Activated T-helper 1 cell treated with anti-CD3 and anti-CD28 coated beads, Interleukin-2, amount 50 U/mL, for 16 hours (primary cell): ENCODE data around the gene KDM2B.

Experiments used
- DNase-seq, 2 donors: peaks; one replicate each; pipeline ENCODE4 v3.0.0-alpha.2; 2020; ENCODE audit warnings: low read depth in 1 of 2, low spot score in 1 of 2

Gene KDM2B

DNA sequence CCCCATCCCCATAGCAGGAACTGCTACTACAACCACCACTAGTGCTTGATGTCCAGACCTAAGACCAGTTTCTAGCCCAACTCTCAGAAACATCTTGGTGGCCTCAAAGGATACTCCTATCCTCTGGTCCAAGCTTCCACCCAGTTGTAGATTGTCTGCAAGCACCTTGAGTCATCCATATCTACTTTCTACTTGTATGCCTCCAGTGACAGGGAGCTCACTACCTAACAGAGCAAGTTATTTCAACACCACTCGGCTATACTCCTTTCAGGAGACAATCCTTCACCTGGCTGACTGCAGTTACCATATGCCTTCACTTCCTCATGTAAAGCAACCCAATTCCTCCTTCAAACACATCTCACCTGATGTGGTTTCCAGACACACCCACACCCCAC is 49.5 kb downstream of the KDM2B start:
- DNase-seq, result no peak

DNA sequence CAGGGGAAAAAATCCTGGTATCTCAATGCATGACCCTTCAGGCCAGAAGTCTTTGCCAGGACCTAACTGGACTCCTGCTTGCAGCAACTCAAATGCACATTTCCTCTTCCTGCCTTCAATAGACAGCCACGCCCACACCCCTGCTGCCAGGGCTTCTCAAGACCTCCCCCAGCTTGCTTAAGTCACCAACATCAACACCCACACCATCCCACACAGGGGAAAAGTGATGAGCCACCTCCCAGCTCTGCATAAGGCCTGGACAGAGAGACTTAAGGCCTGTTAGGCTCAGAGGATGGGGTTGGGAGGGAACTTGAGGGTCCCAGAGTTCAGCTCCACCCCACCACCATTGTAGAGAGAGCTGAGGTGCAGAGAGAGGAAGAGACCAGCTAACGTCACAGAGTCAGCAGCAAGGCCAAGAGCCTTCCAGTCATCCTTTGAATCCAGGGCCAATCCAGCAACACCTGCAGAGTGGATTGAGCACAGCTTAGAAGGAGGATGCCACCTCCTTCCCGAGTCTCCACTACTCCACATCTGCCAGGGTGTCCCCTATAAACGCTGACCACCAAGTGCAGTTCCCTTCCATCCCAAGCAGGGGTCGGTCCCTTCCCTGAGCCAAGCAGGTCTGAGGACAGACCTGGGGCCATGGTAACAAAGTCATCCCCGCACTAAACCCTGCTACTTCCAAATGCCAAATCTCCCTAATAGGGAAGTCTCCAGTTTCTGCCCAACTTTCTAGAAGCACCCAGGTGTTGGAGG is 50.0 kb downstream of the KDM2B start:
- peak; percentile 34 to 47 for DNase-seq

DNA sequence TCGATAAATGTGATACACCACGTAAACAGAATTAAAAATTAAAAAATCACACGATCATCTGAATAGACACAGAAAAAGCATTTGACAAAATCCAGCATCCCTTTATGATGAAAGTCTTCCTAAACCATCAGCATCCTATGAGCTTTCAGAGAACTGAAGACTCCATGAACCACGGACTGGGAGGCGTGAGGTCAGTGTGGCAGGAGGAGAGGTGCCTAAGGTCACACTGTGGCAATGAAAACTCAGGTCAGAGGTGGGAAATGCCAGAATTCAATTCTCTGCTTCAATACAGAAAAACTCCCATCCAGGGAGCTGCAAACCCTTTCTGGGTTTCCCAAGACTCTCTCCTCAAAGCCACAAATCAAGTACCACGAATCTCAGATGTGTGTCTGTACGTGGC is 51.6 kb downstream of the KDM2B start:
- DNase-seq, result no peak

DNA sequence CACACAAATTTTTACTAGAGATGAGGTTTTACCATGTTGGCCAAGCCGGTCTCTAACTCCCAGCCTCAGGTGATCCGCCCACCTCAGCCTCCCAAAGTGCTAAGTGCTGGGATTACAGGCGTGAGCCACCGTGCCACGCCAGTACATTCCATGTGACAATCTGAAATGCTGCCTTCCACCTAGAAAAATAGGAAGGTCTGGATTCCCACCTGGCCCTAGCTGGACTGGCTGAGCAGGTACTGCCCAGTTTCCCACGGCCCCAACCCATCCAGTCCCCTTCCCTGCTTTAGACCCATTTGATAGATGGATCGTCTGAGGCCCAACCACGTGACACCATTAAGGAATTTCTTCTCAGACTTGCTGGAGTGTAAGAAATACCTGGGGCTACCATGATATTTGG is 55.4 kb downstream of the KDM2B start:
- DNase-seq, result no peak

DNA sequence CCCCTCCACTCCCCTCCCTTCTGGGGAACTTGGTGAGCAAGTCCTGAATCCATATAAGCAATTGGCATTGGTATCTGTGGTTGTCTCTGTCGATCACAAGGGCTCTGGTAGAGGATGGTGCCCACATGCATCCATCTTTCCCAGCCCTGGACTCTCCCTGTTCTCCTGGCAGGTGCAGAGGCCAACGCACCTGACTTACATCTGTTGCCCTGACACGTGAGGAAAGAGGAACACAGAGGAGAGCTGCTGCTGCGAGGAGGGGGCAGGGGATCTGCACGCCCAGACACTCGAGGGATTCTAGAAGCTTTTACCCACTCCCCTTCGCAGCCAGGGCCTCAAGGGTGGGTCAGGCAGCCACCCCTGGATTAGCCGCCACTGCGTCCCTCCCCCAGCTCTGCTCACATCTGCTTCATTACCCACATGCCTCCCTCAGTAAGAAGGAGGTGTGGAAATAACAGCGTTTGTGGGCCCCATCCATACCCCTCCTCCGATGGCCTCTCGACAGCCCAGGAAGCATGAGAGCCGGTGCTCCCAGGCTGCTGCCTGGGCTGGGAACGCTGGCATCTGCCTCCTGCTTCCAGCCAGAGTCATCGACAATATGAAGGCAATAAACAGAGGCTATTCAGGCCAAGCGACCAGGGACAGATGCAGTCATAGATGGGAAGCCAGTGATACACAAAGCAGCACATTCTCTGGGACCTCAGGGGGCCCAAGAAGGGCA is 56.5 kb downstream of the KDM2B start:
- no peak for DNase-seq

DNA sequence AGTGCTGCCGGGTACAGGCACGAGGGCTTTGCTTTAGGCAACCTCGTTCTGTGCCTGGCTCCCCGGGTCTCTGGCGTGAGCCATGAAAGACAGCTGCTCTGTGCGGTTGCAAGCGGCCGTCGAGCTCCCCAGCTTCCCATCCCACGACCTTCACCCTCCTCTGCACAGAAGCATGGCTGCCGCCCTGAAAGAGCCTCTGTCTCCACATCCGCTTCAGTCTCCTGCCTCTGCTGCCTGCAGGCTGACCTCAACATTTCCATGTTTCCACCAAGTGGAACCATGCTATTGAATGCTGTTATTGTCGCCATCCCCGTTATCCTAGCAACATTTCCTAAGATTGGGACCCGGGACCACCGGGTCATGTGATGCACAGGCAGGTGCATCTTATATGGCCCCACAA is 57.1 kb downstream of the KDM2B start:
- DNase-seq, result no peak

DNA sequence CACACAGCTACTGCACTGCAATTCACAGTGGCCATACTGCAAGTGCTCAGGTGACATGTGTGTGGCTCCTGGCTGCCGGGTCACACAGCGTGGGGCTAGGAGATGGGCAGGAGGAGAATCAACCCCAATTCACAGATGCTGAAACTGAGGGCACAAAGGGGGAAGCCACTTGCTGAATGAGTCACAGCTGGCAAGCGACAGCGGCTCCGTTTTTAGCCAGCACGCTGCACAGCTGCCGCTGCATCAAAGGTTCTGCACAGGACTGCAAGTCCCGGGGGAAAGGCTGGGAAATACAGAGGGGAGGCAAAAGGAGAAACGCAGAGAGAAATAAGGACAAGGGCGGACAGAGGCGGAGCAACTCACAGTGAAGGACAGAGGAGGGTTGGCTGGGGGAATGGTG is 57.9 kb downstream of the KDM2B start:
- DNase-seq, result no peak

DNA sequence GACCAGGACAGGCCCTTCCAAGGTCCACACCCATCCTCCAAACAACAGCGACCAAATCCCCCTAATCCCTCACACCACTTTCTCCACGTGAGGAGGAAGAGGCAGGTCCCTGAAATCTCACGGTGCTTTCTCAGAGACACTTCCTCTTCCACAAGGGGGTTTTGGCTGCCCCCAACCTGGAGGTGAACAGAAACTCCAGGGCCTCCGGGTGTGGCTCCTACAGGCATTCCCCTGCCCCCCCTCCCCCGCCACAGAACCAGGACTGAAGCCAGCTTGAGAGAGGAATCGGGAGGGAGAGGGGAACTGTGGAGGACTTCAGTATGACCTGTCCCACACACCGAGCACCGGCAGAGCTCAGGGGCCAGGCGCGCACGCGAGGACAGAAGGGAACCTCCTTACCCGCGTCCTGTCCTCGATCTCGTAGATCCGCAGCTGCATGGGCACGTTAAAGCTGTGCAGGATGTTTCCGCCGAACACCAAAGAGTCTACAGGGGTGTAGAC is 60.2 kb downstream of the KDM2B start:
- no peak for DNase-seq

DNA sequence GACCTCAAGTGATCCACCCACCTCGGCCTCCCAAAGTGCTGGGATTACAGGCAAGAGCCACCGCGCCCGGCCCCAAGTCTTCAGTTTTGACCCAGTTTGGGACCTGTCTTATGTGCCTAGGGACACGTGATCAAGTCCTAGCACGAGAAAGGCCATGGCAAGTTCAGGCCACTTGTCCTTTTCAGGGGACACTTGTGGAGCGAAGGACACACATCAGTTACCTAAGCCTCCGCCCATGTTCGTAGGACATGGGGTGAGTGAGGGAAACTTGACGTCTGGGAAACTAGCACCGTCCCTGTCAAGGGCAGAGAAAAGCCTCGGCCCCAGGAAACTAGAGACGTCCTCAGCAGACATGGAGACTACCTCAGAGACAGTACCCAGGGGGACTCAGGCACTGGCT is 60.7 kb downstream of the KDM2B start:
- no peak for DNase-seq

DNA sequence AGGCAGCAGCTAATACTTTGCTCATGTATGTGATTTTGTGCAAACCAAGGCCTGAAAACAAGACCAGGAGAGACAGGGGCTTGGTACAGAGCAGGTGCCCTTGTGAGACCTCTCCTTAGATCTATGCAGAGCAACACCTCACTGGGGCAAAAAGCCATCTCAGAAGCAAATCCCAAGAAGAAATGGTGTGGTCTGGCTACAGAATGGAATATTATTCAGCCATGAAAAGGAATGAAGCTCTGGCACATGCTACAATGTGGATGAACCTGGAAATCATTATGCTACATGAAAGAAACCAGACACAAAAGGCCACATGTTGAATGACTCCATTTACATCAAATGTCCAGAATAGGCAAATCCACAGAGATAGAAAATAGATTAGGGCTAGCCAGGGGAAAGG is 61.6 kb downstream of the KDM2B start:
- DNase-seq, result no peak

DNA sequence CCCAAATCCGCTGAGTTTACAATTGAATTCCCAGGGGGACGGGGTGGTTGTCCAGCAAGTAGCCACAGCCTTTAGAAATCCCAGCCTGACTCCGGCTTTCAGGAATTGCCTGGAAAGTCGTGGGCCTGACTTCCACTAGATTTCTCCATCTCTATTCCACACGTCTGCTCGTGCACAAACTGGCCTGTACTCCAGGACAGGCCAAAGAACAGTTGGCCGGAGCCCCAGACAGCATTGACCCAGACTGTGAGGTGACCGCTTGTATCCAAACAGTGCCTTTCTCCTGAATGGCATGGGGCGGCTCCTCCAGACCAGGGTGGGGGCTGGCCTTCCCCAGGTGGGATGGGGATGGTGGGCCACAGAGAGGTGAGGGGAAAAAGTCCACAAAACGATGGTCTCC is 62.2 kb downstream of the KDM2B start:
- no peak for DNase-seq

DNA sequence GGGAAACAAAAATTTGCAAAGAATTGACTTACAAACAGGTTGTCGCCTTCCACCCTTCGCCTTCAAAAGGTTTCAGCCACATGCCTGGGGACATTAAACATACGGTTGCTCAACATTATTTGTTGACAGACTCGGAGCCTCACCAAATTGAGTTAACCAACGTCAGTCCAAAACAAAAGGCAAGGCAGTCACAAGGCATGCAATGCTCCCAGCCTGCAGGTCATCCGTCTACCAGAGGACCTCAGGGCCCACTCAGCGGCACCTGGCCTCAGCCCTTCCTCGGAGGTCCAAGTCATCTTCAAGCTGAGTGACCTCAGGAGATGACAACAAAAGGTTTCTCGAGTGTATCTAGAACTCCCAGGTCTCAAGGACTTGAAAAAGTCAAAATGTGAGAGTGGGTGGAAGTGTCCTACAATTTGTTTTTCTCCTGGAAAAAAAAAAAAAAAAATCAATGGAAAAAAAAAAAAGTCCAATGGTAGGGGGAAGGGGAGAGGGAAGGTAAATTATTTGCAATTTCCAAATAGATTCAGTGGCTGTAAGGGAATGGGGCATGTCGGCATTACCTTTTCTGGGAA is 64.3 kb downstream of the KDM2B start:
- no peak for DNase-seq

DNA sequence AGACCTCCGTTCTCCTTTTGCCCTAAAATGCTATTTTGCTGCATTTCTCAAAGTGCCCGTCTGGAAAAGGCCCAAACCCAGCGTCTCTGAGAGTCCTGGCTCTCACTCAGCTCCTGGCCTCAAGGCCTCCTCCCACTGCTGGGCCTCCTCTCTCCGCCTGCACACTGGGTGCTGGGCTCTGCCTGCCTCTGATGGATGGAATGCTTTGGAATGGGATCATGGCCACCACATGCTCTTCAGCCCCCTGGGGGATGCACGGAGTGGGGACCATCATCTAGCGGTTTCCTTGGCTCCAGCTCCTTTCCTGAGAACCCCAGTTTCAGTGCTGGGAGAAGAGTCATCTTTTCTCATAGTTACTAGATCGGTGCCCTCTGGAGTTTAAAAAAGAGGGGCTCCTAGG is 65.2 kb downstream of the KDM2B start:
- no peak for DNase-seq

DNA sequence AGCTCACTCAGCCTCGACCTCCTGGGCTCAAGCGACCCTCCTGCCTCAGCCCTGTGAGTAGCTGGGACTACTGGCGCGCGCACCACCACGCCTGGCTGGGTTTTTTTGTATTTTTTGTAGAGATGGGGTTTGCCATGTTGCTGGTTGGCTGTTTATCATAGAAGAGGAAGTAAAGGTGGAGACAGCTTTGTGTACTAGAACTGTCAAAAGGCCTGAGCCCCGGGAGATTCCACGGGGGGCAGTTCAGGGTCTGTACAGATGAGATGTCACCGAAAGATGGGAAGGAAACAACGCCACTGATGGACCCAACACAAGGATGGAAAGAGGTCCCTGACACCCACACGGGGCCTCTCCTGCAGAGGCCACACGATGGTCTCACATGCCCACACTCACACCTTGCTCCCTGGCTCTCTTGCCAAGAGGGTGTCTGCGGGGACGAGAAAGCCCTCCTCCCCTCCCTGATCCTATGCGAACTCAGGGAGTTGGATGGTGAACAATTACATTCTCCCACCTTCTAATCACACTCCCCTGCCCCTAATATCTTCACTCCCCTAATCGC is 66.6 kb downstream of the KDM2B start:
- DNase-seq, result no peak

DNA sequence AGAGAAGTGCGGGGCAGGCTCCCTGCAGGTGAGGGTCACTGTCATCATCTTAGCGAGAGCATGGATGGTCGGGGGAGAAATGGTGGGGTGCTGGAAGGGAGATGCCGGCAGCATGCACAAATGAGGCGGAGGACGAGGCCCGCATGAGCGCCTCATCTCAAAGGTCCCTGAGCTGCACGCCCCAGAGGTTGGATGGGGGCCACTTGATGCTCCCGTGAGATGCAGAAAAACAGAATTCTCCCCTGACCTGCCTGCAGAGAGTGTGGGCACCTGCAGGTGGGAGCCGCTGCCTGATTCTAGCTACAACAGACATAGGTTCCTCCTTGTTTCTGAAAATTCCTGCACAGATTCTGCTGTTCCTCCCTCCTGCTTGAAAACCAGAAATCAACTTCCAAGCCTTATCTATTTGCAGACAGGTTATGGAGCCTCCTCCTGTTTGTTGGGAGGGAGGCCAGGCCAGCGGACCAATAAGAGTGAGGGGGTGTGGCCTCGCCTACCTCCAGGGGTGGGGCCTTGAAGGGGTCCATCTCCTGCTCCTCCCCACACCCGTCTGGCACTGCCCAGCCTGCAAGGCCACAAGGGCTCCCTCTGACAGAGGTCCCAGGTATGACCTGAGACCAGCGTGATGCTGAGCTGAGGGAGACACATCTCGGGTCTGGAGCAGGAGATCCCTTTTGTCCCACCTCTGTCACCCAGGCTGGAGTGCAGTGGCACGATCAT is 67.2 kb downstream of the KDM2B start:
- no peak for DNase-seq

DNA sequence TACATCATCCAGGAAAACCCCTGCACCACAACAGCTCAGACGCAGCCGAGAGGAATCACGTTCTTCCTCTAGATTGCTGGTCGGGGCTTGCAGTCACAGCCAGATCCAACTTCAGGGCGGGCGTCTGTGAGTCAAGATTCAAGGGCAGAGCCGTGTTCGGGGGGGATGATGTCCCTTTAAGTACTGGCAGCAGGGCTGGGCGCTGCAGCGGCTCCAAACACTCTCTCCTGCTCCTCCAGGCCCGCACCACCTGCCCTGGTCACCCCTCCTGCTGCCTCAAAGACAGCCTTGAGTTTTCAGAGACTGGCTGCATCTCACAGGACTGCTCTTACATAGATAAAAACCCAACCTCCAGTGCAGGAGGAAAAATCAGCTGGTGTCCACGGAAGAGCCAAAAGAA is 68.3 kb downstream of the KDM2B start:
- no peak for DNase-seq

DNA sequence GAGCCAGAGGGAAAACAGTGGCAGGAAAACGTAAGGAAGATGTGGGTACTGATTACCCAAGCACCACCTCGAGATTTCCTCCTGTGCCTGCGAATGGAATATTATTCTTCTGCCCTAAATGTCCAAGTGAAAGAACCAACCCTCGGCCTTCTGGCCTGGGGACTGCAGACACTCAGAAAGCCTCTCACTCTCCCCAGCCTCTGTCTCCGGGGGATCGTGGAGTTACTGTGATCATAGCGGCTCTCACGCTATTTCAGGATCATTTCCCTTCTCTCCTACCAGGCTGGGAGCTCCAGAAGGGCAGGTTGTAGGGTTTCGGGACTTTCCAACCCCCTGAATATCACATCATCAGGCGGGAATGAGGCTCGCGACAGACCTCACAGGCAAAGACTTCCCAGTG is 68.9 kb downstream of the KDM2B start:
- no peak for DNase-seq

DNA sequence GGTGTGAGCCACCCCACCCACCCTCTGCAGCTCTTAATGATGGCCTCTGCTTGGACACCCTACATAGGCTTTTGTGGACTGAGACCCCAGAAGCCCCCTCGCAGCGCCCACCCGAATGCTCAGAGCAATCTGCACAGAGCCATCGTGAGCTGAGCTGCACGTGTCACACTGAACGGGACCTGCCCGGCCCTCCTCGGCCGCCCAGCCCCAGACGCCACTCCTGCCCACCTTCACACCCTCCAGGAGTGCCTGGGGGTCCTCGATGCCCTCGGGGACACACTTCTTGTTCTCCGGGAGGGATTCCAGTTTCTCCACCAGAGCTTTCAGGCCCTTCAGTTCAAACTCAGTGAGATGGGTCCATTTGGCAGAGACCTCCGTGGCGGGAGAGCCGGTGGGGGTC is 71.5 kb downstream of the KDM2B start:
- DNase-seq, result no peak

DNA sequence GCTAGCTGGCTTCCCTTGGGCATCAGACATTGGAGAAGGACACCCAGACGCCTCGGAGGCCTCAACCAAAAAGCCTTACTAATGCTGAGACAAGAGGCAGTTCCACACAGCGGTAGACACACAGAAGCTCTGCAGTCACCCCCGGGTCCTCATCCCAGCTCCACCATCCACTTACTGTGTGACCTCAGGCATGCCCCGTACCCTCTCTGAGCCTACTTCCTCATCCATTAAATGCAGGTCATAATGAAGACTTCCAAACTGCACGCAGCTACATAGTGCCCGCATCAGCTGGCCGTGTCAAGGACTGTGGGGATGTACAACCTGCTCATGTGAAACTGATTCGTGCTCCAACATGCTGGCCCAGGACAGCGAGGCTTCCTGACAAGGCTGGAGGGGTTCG is 72.3 kb downstream of the KDM2B start:
- DNase-seq, result no peak

DNA sequence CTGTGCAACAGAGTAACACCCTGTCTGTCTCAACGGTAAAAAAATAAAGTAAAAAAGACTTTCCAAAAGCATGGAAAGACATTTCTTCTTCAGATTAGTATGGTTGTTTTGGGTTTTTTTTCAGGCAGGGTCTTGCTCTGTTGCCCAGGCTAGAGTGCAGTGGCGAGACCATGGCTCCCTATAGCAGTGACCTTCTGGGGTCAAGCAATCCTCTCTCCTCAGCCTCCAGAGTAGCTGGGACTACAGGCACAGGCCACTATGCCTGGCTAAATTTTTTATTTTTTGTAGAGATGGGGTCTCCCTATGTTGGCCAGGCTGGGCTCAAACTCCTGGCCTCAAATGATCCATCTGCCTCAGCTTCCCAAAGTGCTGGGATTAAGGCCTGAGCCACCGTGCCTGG is 72.8 kb downstream of the KDM2B start:
- no peak for DNase-seq

DNA sequence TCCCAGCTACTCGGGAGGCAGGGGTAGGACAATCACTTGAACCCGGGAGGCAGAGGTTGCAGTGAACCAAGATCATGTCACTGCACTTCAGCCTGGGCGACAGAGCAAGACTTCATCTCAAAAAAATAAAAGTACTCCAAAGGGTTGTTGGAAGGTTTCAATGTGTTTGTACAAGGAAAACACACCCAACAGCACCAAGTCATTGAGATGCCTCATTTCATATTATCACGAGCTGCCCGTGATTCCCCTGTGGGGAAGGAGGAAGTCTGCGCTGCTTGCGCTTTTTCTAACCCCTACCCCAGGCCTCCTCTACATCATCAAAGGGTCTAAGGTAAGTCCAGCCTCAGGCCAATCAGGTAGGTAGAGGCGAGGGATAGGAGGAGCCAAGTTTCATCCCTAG is 73.6 kb downstream of the KDM2B start:
- DNase-seq, result no peak
